ENCODE results near the gene METTL1. TPM values are rescaled to one million over a fixed set of nuclear protein-coding genes. Genes with fewer than 3 reads are reported as not detected.
A peak's percentile ranks its signal among the peaks of the same experiment; 100 is the strongest.
"Not testable (repeated sequence)": the region's sequence is repeated elsewhere in the genome, so short reads cannot be mapped to it uniquely, and the experiment has no call there.

The METTL1 gene
- total RNA-seq, 1 experiment from 2014 or later, result 15.6 TPM

- in situ Hi-C loops (cut with HindIII; ENCODE audit: low sequenced_read_pairs), result no loop called here
- DNase-seq (ENCODE audit: low spot score), result no peak
Observed at GRCh38 chr12:57802607-57803006, 30.7 kb upstream of the METTL1 start.

DNA sequence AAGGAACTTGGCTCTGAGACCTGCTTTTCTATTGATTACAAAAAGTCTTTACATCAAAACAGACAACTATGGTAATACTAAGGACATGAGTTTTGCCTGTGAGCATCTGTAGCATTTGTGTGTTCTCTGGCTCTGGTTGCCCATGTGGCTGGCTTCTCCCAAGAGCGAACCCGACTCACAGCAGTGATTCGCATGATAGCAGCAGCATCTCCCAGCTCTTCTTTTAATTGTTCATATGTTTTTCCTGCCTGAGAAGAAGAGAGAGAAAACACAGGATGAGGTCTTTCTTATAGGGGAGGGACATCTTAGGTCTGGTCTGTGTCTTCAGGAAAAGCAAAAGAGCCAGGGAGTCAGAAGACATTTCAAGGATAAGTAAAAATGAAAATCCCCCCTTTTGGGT lies 29.1 kb upstream of the METTL1 start:
- in situ Hi-C loops (cut with HindIII; ENCODE audit: low sequenced_read_pairs), result no loop called here
- DNase-seq (ENCODE audit: low spot score), result no peak

DNA sequence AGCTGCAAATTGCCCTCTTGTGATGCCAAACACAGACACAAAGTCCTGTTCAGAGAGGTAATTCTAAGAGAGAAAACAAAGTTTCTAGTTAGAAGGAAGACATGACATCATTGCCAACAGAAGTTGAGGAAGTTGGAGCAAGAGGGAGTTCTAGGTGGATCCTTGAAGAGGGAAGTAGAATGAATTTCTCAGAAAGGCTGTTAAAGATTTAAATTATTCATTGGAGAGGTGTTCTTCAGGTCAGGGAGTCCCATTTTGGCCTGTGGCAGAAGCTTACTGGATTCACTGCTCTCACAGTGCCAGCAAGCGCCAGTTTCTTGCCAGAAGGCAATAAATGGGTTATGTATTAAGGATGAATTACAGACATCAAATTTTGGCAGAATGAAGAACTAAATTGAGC lies 26.0 kb upstream of the METTL1 start:
- no peak for DNase-seq (ENCODE audit: low spot score)
- in situ Hi-C loops (cut with HindIII; ENCODE audit: low sequenced_read_pairs), result no loop called here

GRCh38 chr12:57796996-57797395 lies 25.1 kb upstream of the METTL1 start:
- in situ Hi-C loops (cut with HindIII; ENCODE audit: low sequenced_read_pairs), result no loop called here
- no peak for DNase-seq (ENCODE audit: low spot score)

GRCh38 chr12:57795354-57795753 lies 23.4 kb upstream of the METTL1 start:
- DNase-seq (ENCODE audit: low spot score), result no peak
- in situ Hi-C loops (cut with HindIII; ENCODE audit: low sequenced_read_pairs), result no loop called here

GRCh38 chr12:57793920-57794319 lies 22.0 kb upstream of the METTL1 start:
- DNase-seq (ENCODE audit: low spot score), result no peak
- in situ Hi-C loops (cut with HindIII; ENCODE audit: low sequenced_read_pairs), result no loop called here

DNA sequence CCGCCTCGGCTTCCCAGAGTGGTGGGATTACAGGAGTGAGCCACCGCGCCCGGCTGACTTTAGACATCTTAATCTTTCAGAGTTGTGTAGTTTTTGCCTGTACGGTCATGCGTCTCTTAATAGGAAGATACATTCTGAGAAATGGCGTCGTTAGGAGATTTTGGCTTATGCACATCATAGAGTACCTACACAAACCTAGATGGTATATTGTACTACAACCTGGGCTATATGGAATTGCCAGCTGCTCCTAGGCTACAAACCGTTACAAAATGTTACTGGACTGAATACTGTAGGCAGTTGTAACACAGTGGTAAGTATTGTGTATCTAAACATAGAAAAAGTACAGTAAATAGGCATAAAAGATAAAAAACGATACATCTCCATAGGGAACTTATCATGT lies 12.0 kb upstream of the METTL1 start:
- in situ Hi-C loops (cut with HindIII; ENCODE audit: low sequenced_read_pairs), result no loop called here
- DNase-seq (ENCODE audit: low spot score), result no peak

DNA sequence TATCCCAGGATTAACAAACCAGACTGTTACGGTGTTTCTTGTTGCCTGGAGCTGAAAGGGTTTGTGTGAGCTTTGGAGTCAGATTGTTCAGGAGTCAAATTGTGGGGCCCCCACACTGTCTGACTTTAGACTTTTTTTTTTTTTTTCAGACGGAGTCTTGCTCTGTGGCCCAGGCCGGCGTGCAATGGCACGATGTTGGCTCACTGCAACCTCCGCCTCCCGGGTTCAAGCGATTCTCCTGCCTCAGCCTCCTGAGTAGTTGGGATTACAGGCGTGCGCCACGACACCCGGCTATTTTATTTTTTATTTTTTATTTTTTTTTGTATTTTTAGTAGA lies 11.5 kb upstream of the METTL1 start:
- DNase-seq (ENCODE audit: low spot score), result no peak
- in situ Hi-C loops (cut with HindIII; ENCODE audit: low sequenced_read_pairs), result no loop called here

DNA sequence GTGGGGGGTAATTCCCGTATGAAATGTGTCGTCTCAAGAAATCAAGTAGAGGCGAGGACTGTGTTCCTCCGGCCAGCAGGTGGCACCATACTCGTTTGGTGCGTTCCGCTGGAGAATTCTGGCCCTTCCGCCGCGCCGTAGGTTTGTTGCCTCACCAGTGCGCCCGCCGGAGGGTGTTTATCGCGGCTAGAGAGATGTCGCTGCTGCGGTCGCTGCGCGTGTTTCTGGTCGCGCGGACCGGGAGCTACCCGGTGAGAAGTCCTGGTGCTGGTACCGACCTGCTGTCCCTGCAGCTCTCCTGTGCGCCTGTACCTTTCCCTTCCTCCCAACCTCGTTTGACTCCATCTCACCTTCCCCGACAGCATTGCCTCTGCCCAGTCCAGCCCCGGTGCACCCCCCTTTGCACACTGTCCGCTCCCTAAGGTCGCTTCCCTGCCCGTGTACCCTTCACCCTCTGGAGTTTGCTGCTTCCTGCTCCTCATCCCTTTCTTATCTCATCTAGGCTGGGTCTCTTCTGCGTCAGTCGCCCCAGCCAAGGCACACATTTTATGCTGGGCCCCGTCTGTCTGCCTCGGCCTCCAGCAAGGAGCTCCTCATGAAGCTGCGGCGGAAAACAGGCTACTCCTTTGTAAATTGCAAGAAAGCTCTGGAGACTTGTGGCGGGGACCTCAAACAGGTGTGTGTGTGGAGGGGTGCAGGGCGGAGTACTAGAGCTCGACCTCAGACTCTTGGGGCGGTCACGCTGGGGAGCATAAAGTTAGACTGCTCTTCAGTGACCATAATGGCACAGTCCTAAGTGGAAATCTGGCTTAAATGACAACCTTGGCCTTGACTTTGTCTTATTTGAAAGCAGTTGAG lies 10.9 kb upstream of the METTL1 start, which contains the start of gene TSFM:
Gene TSFM, plus strand, starts transcription at position 180 of the 858 bp plus-strand sequence. Its CDS starts 15 bp downstream, at position 195.
- in situ Hi-C loops (cut with HindIII; ENCODE audit: low sequenced_read_pairs), result no loop called here

GRCh38 chr12:57782243-57782607 lies 10.3 kb upstream of the METTL1 start:
- in situ Hi-C loops (cut with HindIII; ENCODE audit: low sequenced_read_pairs), result no loop called here

More for the DNA sequence above, 10.9 kb upstream of the METTL1 start, which contains the start of gene TSFM:
- peak; percentile 94 for DNase-seq (ENCODE audit: low spot score)

DNA sequence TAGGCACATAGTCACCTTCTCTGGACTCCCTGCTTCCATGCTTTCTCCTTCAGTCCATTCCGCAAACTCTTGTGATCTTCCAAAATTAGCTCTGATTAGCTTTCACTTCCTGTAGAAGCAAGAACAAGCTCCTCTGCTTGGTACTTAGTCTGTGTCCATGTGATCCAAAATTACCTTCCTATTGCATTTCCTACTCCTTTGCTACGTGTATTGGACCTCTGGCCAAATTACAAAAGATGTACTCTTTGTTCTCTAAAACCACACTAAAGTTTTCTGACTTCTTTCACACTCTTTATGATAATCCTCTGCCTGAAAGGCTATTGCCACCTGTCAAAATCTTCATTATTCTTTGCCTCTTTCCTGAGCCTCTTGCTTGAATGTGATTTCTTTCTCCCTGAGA lies 9.9 kb upstream of the METTL1 start:
- no peak for DNase-seq (ENCODE audit: low spot score)
- in situ Hi-C loops (cut with HindIII; ENCODE audit: low sequenced_read_pairs), result no loop called here

More at GRCh38 chr12:57782243-57782607, 10.3 kb upstream of the METTL1 start:
- DNase-seq (ENCODE audit: low spot score), result no peak

DNA sequence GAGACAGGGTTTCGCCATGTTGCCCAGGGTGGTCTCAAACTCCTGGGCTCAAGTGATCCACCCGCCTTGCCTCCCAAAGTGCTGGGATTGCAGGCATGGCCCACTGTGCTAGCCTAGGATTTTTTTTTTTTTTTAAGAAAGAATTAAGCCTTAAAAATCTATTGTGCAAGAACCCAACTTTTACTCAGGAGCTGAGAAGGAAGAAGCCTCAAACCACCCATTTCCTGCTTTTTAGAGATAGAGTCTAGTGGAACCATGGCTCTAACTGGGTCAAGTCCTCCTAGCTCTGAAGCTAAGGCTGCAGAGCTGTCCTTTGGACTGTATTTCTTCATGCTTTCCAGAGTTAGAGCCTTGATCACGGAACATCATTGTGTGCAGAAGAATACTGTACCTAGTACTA lies 9.3 kb upstream of the METTL1 start:
- no peak for DNase-seq (ENCODE audit: low spot score)
- in situ Hi-C loops (cut with HindIII; ENCODE audit: low sequenced_read_pairs), result no loop called here

DNA sequence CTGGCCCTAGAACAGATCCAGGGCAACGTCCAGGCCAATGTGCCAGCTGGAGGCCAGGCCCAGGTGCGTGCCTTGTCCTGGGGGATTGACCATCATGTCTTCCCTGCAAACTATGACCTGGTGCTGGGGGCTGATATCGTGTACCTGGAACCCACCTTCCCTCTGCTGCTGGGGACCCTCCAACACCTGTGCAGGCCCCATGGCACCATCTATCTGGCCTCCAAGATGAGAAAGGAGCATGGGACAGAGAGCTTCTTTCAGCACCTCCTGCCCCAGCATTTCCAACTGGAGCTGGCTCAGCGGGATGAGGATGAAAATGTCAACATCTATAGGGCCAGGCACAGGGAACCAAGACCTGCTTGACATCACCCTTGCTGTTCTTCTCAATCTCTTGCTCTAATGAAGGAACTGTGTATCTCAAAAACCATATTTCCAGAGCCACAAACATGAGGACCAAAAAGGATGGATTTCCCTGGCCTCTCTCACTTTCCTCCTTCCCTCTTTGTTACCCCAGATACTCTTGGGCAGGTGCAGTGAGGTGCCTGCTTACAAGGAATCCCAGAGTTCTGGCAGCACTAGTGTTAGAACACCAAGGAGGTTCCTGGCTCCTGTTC lies 8.5 kb upstream of the METTL1 start:
- in situ Hi-C loops (cut with HindIII; ENCODE audit: low sequenced_read_pairs), result no loop called here
- DNase-seq (ENCODE audit: low spot score), result no peak

GRCh38 chr12:57779736-57780135 lies 7.8 kb upstream of the METTL1 start:
- in situ Hi-C loops (cut with HindIII; ENCODE audit: low sequenced_read_pairs), result no loop called here
- DNase-seq (ENCODE audit: low spot score), result no peak

GRCh38 chr12:57777911-57778310 lies 6.0 kb upstream of the METTL1 start:
- in situ Hi-C loops (cut with HindIII; ENCODE audit: low sequenced_read_pairs), result no loop called here

DNA sequence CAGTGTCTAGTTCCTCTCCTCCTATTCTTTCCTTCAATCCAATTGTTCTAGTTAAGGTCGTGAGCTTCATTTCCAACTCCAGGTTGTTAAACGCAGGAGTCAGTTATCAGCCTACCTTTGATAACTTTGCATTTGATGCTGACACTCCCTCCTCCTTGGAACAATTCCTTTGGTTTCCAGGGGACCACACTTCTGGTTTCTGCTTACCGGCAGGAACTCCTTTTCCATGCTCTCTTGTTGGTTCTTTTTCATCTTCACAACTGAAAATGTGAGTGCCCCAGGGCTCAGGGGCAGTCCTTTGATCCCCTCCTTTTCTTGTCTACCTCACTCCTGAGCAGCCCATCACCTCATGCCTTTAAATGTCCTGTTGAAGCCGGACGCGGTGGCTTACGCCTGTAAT lies 5.5 kb upstream of the METTL1 start:
- in situ Hi-C loops (cut with HindIII; ENCODE audit: low sequenced_read_pairs), result no loop called here
- no peak for DNase-seq (ENCODE audit: low spot score)

More at GRCh38 chr12:57777911-57778310, 6.0 kb upstream of the METTL1 start:
- no peak for DNase-seq (ENCODE audit: low spot score)

GRCh38 chr12:57776247-57776587 lies 4.3 kb upstream of the METTL1 start:
- in situ Hi-C loops (cut with HindIII; ENCODE audit: low sequenced_read_pairs), result no loop called here
- DNase-seq (ENCODE audit: low spot score), result no peak

DNA sequence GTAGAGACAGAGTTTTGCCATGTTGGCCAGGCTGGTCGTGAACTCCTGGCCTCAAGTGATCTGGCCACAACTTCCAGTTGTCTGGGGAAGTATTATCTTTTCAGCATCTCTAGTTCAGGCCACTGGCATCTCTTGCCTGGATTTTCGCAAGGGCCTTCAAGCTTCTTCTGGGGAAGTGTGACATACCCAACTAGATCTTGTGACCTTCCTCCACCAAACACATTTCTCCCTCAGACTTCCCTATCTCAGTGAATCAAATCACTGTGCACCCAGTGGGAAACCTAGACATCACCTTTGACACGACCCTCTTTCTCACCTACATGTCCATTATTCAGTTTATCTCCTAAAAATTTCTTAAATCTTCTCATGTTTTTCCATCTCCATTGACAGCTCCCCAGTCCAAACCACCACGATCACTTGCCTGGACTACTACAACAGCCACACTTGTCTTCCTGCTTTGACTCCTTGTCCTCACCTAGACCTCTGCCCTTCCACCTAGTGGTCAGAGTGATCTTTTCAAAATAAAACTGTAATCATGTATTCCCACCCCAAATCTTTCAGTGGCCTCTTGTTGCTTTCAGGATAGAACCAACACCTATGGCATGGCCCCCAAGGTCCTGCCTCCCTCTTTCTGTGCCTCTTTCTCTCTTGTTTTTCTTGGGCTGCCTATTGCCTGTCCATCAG lies 3.8 kb upstream of the METTL1 start:
- in situ Hi-C loops (cut with HindIII; ENCODE audit: low sequenced_read_pairs), result no loop called here
- no peak for DNase-seq (ENCODE audit: low spot score)

DNA sequence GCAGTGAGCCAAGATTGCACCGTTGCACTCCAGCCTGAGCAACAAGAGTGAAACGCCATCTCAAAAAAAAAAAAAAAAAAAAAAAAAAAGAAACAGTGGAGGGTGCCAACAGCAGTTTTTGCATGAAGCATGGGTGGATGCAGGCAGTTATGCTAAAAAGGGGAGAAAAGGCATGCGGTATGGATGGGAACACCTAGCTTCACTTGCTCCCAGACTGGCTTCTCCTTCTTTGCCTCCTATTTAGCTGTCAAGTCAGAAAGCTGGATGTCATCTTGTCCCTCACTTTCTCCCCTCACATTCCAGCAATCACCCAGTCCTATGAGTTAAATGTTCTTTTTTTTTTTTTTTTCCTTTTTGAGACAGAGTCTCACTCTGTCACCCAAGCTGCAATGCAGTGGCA lies 3.1 kb upstream of the METTL1 start:
- DNase-seq (ENCODE audit: low spot score), result no peak
- in situ Hi-C loops (cut with HindIII; ENCODE audit: low sequenced_read_pairs), result no loop called here

- DNase-seq (ENCODE audit: low spot score); in situ Hi-C loops (cut with HindIII; ENCODE audit: low sequenced_read_pairs): not testable (repeated sequence)
Observed at GRCh38 chr12:57774634-57775033, 2.7 kb upstream of the METTL1 start.

Measured in G401 (cell line).